DND-41 (cell line): Measurements from ENCODE around the gene FGR.

Experiments used
- ATAC-seq: fragments of 200-7000 bp; cut with Tn5 transposase; 3 replicates; pipeline ENCODE4 v1.9.1; 2021; ENCODE audit warnings: low read depth; ENCODE audit not compliant: insufficient read depth
- DNase-seq: peaks from one replicate; pipeline ENCODE4 v3.0.0-alpha.2; 2020
- H2AFZ ChIP-seq: 2 replicates; pipeline ENCODE4 v1.6.0; 2012; ENCODE audit warnings: low read depth, low read length
- H3K27ac ChIP-seq: 2 replicates; pipeline ENCODE4 v1.5.1; 2012; ENCODE audit warnings: low read length, inconsistent platforms
- H3K27me3 ChIP-seq: fragments of 200-600 bp; sonication (generic); 2 replicates; pipeline ENCODE4 v1.6.0; 2012; ENCODE audit warnings: low read length, mild to moderate bottlenecking, inconsistent platforms; ENCODE audit not compliant: insufficient read depth, poor library complexity
- H3K36me3 ChIP-seq: 2 replicates; pipeline ENCODE4 v1.5.1; 2012; ENCODE audit warnings: low read length, inconsistent platforms; ENCODE audit not compliant: insufficient read depth
- H3K4me1 ChIP-seq: 2 replicates; pipeline ENCODE4 v1.5.1; 2012; ENCODE audit warnings: mild to moderate bottlenecking, low read length; ENCODE audit not compliant: insufficient read depth
- H3K4me2 ChIP-seq: 2 replicates; pipeline ENCODE4 v1.6.0; 2012; ENCODE audit warnings: mild to moderate bottlenecking, moderate library complexity, low read length, inconsistent platforms; ENCODE audit not compliant: insufficient read depth
- H3K4me3 ChIP-seq, 2 experiments: fragments of 200-600 bp in 1 of 2; shearing (Covaris generic) in 1 of 2; 2 replicates each; pipeline ENCODE4 v1.5.1; 2012 to 2016; ENCODE audit warnings: inconsistent platforms in 2 of 2, low read length in 2 of 2, mild to moderate bottlenecking in 2 of 2, low read depth in 1 of 2, moderate library complexity in 1 of 2
- H3K79me2 ChIP-seq: 2 replicates; pipeline ENCODE4 v1.6.0; 2012; ENCODE audit warnings: low read length, inconsistent platforms; ENCODE audit not compliant: insufficient read depth
- H3K9ac ChIP-seq: 2 replicates; pipeline ENCODE4 v1.6.0; 2012; ENCODE audit warnings: low read depth, mild to moderate bottlenecking, inconsistent platforms, low read length, moderate library complexity
- H3K9me3 ChIP-seq: 2 replicates; pipeline ENCODE4 v1.5.1; 2012; ENCODE audit warnings: low read length, moderate library complexity, mild to moderate bottlenecking, inconsistent platforms; ENCODE audit not compliant: insufficient read depth, severe bottlenecking
- H4K20me1 ChIP-seq: 2 replicates; pipeline ENCODE4 v1.6.0; 2012; ENCODE audit warnings: low read length; ENCODE audit not compliant: insufficient read depth
- CTCF ChIP-seq: IDR thresholded peaks from 2 replicates; pipeline ENCODE4 v1.5.1; 2012; ENCODE audit warnings: borderline replicate concordance, low read length, moderate library complexity, mild to moderate bottlenecking; ENCODE audit not compliant: poor library complexity, severe bottlenecking; ENCODE audit errors: extremely low read depth
- EZH2 ChIP-seq: IDR thresholded peaks from 3 replicates; pipeline ENCODE4 v1.6.1; 2012; ENCODE audit warnings: borderline replicate concordance, low read depth, mild to moderate bottlenecking, moderate library complexity, low read length, inconsistent platforms; ENCODE audit not compliant: severe bottlenecking

Gene FGR

GRCh38 chr1:27574871-27575831, 59.8 kb downstream of the FGR start:
- H3K4me2 ChIP-seq: no peak overlapping the region
- H3K27ac ChIP-seq: no peak overlapping the region
- DNase-seq (no peak), ATAC-seq (no peak)
- no peak overlapping the region for H3K9ac ChIP-seq
- peaks cover 93% of the 10 kb centered on the region for H3K79me2 ChIP-seq
- H4K20me1 ChIP-seq: peaks cover 83% of the 10 kb centered on the region
- H3K9me3 ChIP-seq: no peaks in the 10 kb centered on the region
- H3K27me3 ChIP-seq: no peaks in the 10 kb centered on the region
- no peak overlapping the region for H2AFZ ChIP-seq
- TF ChIP-seq CTCF: no peak
- TF ChIP-seq EZH2: no peak
- H3K4me1 ChIP-seq: peaks cover 3% of the 10 kb centered on the region; the same call in 1 of the 2 replicates
- H3K36me3 ChIP-seq: peaks cover 6% of the 10 kb centered on the region; the same call in 1 of the 2 replicates
- H3K4me3 ChIP-seq: no peak overlapping the region

- H4K20me1 ChIP-seq: peaks cover 84% of the 10 kb centered on the region
- H3K27me3 ChIP-seq: no peaks in the 10 kb centered on the region
- H2AFZ ChIP-seq: no peak overlapping the region
Measured at GRCh38 chr1:27574001-27574781, 60.8 kb downstream of the FGR start.

GRCh38 chr1:27572679-27573426, 62.1 kb downstream of the FGR start:
- H4K20me1 ChIP-seq: peaks cover 89% of the 10 kb centered on the region
- no peak overlapping the region for H3K9ac ChIP-seq
- no peaks in the 10 kb centered on the region for H3K27me3 ChIP-seq
- H3K79me2 ChIP-seq: peaks cover 93% of the 10 kb centered on the region
- ATAC-seq (no peak), DNase-seq (no peak)
- no peak overlapping the region for H2AFZ ChIP-seq
- peak overlapping the region; percentile 48 for H3K27ac ChIP-seq
- H3K4me1 ChIP-seq: peaks cover 3% of the 10 kb centered on the region; the same call in 1 of the 2 replicates
- no peaks in the 10 kb centered on the region for H3K9me3 ChIP-seq
- H3K36me3 ChIP-seq: peaks cover 9% of the 10 kb centered on the region
- TF ChIP-seq EZH2: no peak
- TF ChIP-seq CTCF: no peak
- no peak overlapping the region for H3K4me2 ChIP-seq
- H3K4me3 ChIP-seq: no peak overlapping the region

More at GRCh38 chr1:27574001-27574781, 60.8 kb downstream of the FGR start:
- no peak for TF ChIP-seq CTCF
- TF ChIP-seq EZH2: no peak
- H3K36me3 ChIP-seq: peaks cover 6% of the 10 kb centered on the region; the same call in 1 of the 2 replicates
- H3K4me2 ChIP-seq: no peak overlapping the region
- peaks cover 3% of the 10 kb centered on the region; the same call in 1 of the 2 replicates for H3K4me1 ChIP-seq
- H3K79me2 ChIP-seq: peaks cover 93% of the 10 kb centered on the region
- no peaks in the 10 kb centered on the region for H3K9me3 ChIP-seq
- DNase-seq (no peak), ATAC-seq (no peak)
- H3K4me3 ChIP-seq: no peak overlapping the region
- H3K9ac ChIP-seq: no peak overlapping the region
- no peak overlapping the region for H3K27ac ChIP-seq
